Measurements from ENCODE around the gene MEPCE.

- TF ChIP-seq SP1 (CRISPR knock-in tag; IDR thresholded peaks at IDR 0.05) (no peak), ZBTB7A (IDR thresholded peaks at IDR 0.05; ENCODE audit: borderline replicate concordance, control insufficient read depth, low read depth, low read length) (no peak), ZNF780A (CRISPR knock-in tag; IDR thresholded peaks at IDR 0.05) (no peak), SMC3 (conservative IDR thresholded peaks at IDR 0.05; ENCODE audit: insufficient read depth, low read depth, low read length) (no peak), MCM5 (IDR thresholded peaks at IDR 0.05; ENCODE audit: low read depth) (no peak)
Observed at GRCh38 chr7:100413346-100413745, 16.3 kb upstream of the MEPCE start.
